GM12878 (cell line): ENCODE data around the gene ARHGAP21. TPM values are rescaled to one million over a fixed set of nuclear protein-coding genes. Genes with fewer than 3 reads are reported as not detected.

ENCODE experiments used
- ATAC-seq: fragments of 200-7000 bp; cut with Tn5 transposase; 3 replicates; pipeline ENCODE4 v1.9.1; 2020; ENCODE audit warnings: mild to moderate bottlenecking, moderate library complexity
- BruUV-seq: library from RNA; stranded (reverse); fragments of 400-500 nt; replicated peaks from 2 replicates; lab custom pipeline; 2021; lab: Mats Ljungman, UMichigan
- CTCF ChIA-PET: fragments of 300-600 bp; sonication (Branson Sonifier 250); formaldehyde crosslinking; extraction: SDS; loops from one replicate; lab custom pipeline; 2021; ENCODE audit warnings: inconsistent platforms; lab: Yijun Ruan, JAX
- POLR2A ChIA-PET: fragments of 350-600 bp; formaldehyde crosslinking; extraction: SDS; loops from one replicate; lab custom pipeline; 2021; ENCODE audit warnings: inconsistent platforms; lab: Charles Lee
- RAD21 ChIA-PET: fragments of 300-600 bp; sonication (Branson Sonifier 250); formaldehyde crosslinking; loops from one replicate; lab custom pipeline; 2023; ENCODE audit warnings: antibody characterized with exemption; ENCODE audit not compliant: unreplicated experiment; lab: Charles Lee
- SMC1A ChIA-PET: fragments of 300-600 bp; sonication (Branson Sonifier 250); formaldehyde crosslinking; loops from one replicate; lab custom pipeline; 2023; ENCODE audit not compliant: unreplicated experiment, uncharacterized antibody; lab: Charles Lee
- DNase-seq: peaks from one replicate; pipeline ENCODE4 v3.0.0-alpha.2; 2011; ENCODE audit warnings: low read depth, low spot score
- FAIRE-seq: peaks from 3 replicates; lab custom pipeline; 2011; peaks lifted over from hg19 to GRCh38; lab: Jason Lieb, UNC
- H2AFZ ChIP-seq: 2 replicates; pipeline ENCODE4 v1.6.0; 2011; ENCODE audit warnings: low read depth, low read length, control low read depth; ENCODE audit not compliant: control insufficient read depth
- H3K27ac ChIP-seq: 2 replicates; pipeline ENCODE4 v1.5.1; 2011; ENCODE audit warnings: control low read depth; ENCODE audit not compliant: control insufficient read depth, insufficient read depth
- H3K27me3 ChIP-seq, 2 experiments: replicated peaks in 1 of 2; 2 replicates each; pipeline versions ENCODE4 v1.6.0 to v1.6.1; 2011; ENCODE audit warnings: low read length in 1 of 2; ENCODE audit not compliant: control insufficient read depth in 2 of 2, insufficient read depth in 2 of 2
- H3K36me3 ChIP-seq, 2 experiments: 2 replicates each; pipeline ENCODE4 v1.5.1; 2011; ENCODE audit warnings: low read length in 1 of 2; ENCODE audit not compliant: control insufficient read depth in 2 of 2, insufficient read depth in 2 of 2
- H3K4me1 ChIP-seq: 2 replicates; pipeline ENCODE4 v1.6.1; 2011; ENCODE audit warnings: mild to moderate bottlenecking, low read length, moderate library complexity, mixed read lengths; ENCODE audit not compliant: control insufficient read depth, insufficient read depth
- H3K4me2 ChIP-seq: 2 replicates; pipeline ENCODE4 v1.6.0; 2011; ENCODE audit warnings: control low read depth; ENCODE audit not compliant: control insufficient read depth, insufficient read depth
- H3K4me3 ChIP-seq: fragments of 200-600 bp; sonication (generic); 2 replicates; pipeline ENCODE4 v1.5.1; 2016
- H3K79me2 ChIP-seq: 2 replicates; pipeline ENCODE4 v1.6.0; 2011; ENCODE audit warnings: low read length; ENCODE audit not compliant: control insufficient read depth, insufficient read depth
- H3K9ac ChIP-seq: 2 replicates; pipeline ENCODE4 v1.8.0; 2011; ENCODE audit warnings: low read length, control low read depth, mixed read lengths; ENCODE audit not compliant: control insufficient read depth, insufficient read depth
- H3K9me3 ChIP-seq: replicated peaks from 3 replicates; pipeline ENCODE4 v1.5.1; 2011; ENCODE audit warnings: mild to moderate bottlenecking, low read length; ENCODE audit not compliant: control insufficient read depth, insufficient read depth
- H4K20me1 ChIP-seq: 2 replicates; pipeline ENCODE4 v1.6.0; 2011; ENCODE audit not compliant: control insufficient read depth, insufficient read depth
- BHLHE40 ChIP-seq, 2 experiments: fragments of 450-650 bp in 1 of 2; IDR thresholded peaks; 2 replicates each; pipeline ENCODE4 v1.6.1; 2011 to 2017; ENCODE audit warnings: low read depth in 2 of 2, borderline replicate concordance in 1 of 2, improper control_type of control experiment in 1 of 2, low read length in 1 of 2, mild to moderate bottlenecking in 1 of 2
- CEBPZ ChIP-seq: fragments of 150-350 bp; IDR thresholded peaks from 2 replicates; pipeline ENCODE4 v1.6.1; 2016; ENCODE audit warnings: low read depth, low read length
- CHD1 ChIP-seq: IDR thresholded peaks from 2 replicates; pipeline ENCODE4 v1.6.1; 2012; ENCODE audit warnings: low read depth, low read length, improper control_type of control experiment
- IKZF1 ChIP-seq: fragments of 450-650 bp; conservative IDR thresholded peaks from 2 replicates; pipeline ENCODE4 v1.6.1; 2017; ENCODE audit warnings: antibody characterized with exemption, mild to moderate bottlenecking
- IKZF2 ChIP-seq, 2 experiments: fragments of 450-650 bp; IDR thresholded peaks; 2 replicates each; pipeline ENCODE4 v1.6.1; 2017; ENCODE audit warnings: mild to moderate bottlenecking in 2 of 2, moderate library complexity in 2 of 2
- PBX3 ChIP-seq: IDR thresholded peaks from 2 replicates; pipeline ENCODE4 v1.6.1; 2011; ENCODE audit warnings: mild to moderate bottlenecking, low read depth, low read length, moderate library complexity; ENCODE audit not compliant: insufficient replicate concordance
- WGBS: methylation state at CpG from one replicate; pipeline ENCODE4 v1.1.6; 2016; ENCODE audit warnings: low lambda C conversion rate; ENCODE audit not compliant: insufficient replicate concordance, insufficient coverage; ENCODE audit errors: missing lambda C conversion rate; 5-methylcytosine and 5-hydroxymethylcytosine counted together
- in situ Hi-C: fragments of 300-500 bp; cut with MboI; formaldehyde crosslinking; loops from 9 replicates; pipeline ENCODE4 v1.14.3; 2018; ENCODE audit warnings: mixed read lengths
- intact Hi-C: fragments of 100-400 bp; cut with micrococcal nuclease; formaldehyde crosslinking; loops from one replicate; pipeline ENCODE4 v1.14.2; 2022; ENCODE audit not compliant: unreplicated experiment
- polyA plus RNA-seq, 11 experiments: library from polyadenylated mRNA; depleted of rRNA in 4 of 11; unstranded in 6 of 11; stranded (reverse) in 5 of 11; fragments of >200 nt; fragmentation: Nextera tagmentation in 4 of 11; fragmentation: Illumina TruSeq in 1 of 11; extraction: Ambion mirVana in 4 of 11; extraction: Trizol in 1 of 11; gene quantifications; 1 replicate in 1 of 11; 2 replicates in 10 of 11; pipeline versions ENCODE4 v1.2.1 to v1.2.3, GENCODE V29; 2011 to 2016; ENCODE audit warnings: inconsistent platforms in 2 of 11, missing spikeins in 2 of 11, low read depth in 1 of 11
- total RNA-seq, 4 experiments: library from RNA; depleted of rRNA in 3 of 4; stranded (reverse); fragments of >200 nt in 3 of 4; fragmentation: Illumina TruSeq in 1 of 4; extraction: Trizol in 1 of 4; gene quantifications; 2 replicates each; pipeline versions ENCODE4 v1.2.1 to v1.2.3, GENCODE V29; 2013 to 2021

Gene ARHGAP21
- total and polyA plus RNA-seq, 10 of the 15 experiments (the other 5 are each of a cell fraction or from before 2014, with no cell fraction given): 11.7 to 103 (median 37.6) TPM

DNA sequence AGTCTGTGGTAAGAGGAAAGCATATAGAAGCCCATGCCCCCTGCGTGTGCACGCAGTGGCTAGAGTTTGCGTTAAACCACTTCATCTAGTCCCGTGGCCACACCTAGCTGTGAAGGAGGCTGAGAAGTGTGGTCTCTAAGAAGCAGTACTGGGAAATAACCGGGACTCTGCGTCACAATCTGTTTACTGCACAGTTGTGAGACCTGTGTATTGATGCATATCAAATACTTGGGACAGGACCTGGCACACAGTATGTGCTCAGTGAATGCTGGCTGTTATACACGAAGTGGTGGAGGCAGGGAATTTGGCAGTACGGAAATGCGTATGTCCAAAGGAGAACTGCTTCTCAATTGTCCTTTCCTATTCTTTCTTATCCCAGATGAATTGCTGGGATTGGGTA is 149.5 kb downstream of the ARHGAP21 start:
- BruUV-seq: no TSS peak
- H3K4me1 ChIP-seq: no peaks in the 10 kb centered on the region
- no peaks in the 10 kb centered on the region for H3K27me3 ChIP-seq
- in situ Hi-C loops (no loop called here), intact Hi-C loops (no loop called here)
- TF ChIP-seq IKZF1 (0 out of 2 replicates have a peak, but pooled peaks have one; percentile 8), PBX3 (no peak), BHLHE40 (IDR thresholded peaks at IDR 0.05; ENCODE audit: borderline replicate concordance in 1 of 2, low read depth in 2 of 2, low read length in 1 of 2) (peak in 1 of 2 experiments; percentile 22; a peak in 1 of 4 replicates), IKZF2 (IDR thresholded peaks at IDR 0.05) (0 out of 4 replicates have a peak, but pooled peaks have one; percentile 7 to 11), CEBPZ (no peak), CHD1 (no peak)
- no peak overlapping the region for H3K9ac ChIP-seq
- H3K27ac ChIP-seq: no peak overlapping the region
- no peak overlapping the region for H3K4me2 ChIP-seq
- no peaks in the 10 kb centered on the region for H3K9me3 ChIP-seq
- H3K79me2 ChIP-seq: no peaks in the 10 kb centered on the region
- H2AFZ ChIP-seq: no peak overlapping the region
- WGBS: 58% methylated on average over 9 of the region's 9 CpGs
- ChIA-PET CTCF (no interaction called here), RAD21 (interaction anchor here (1.3 kb wide), 1 partner anchor 579 kb away, joined by 3 read pairs; no protein-coding TSS in a partner anchor), POLR2A (no interaction called here), SMC1A (no interaction called here)
- no peak overlapping the region for H3K4me3 ChIP-seq
- ATAC-seq (peak; percentile 85), DNase-seq (no peak), FAIRE-seq (no peak)
- no peaks in the 10 kb centered on the region for H4K20me1 ChIP-seq
- H3K36me3 ChIP-seq: no peaks in the 10 kb centered on the region
